GM21381 (cell line): ENCODE data around the gene CLPSL1.
"Not testable (repeated sequence)": the region's sequence is repeated elsewhere in the genome, so short reads cannot be mapped to it uniquely, and the experiment has no call there.

ENCODE experiments used
- ATAC-seq: cut with Tn5 transposase; IDR thresholded peaks from one replicate; pipeline ENCODE4 v1.9.1; 2021; ENCODE audit warnings: mild to moderate bottlenecking, moderate library complexity; ENCODE audit not compliant: unreplicated experiment

The CLPSL1 gene, protein sequence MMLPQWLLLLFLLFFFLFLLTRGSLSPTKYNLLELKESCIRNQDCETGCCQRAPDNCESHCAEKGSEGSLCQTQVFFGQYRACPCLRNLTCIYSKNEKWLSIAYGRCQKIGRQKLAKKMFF

GRCh38 chr6:35780719-35781118, at the start of gene CLPSL1:
Gene CLPSL1 (plus strand): TSS chr6:35781019. CDS start chr6:35781111, 92 bp downstream.
- ATAC-seq = no peak

DNA sequence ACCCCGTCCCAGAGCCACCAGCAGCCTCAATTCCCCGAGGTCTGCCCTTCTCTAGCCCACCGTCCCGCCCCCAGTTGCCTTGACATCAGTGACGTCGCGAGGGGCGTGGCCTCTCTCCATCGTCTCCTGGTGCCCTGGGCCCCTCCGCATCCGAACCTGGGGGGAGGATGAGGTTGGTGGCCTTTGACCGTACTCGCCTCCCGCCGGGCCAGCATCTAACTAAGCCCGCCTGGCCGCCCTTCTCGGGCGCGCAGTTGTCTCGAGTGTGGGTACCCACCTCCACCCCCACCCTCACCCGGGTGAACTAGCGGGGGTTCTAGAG, 49.4 kb upstream of the CLPSL1 start:
- ATAC-seq = peak; percentile 46

- ATAC-seq = peak; percentile 51
These were observed 48.9 kb upstream of the CLPSL1 start for GRCh38 chr6:35731736-35732532.

- ATAC-seq = no peak
These were observed 47.2 kb upstream of the CLPSL1 start for GRCh38 chr6:35733633-35734032.

DNA sequence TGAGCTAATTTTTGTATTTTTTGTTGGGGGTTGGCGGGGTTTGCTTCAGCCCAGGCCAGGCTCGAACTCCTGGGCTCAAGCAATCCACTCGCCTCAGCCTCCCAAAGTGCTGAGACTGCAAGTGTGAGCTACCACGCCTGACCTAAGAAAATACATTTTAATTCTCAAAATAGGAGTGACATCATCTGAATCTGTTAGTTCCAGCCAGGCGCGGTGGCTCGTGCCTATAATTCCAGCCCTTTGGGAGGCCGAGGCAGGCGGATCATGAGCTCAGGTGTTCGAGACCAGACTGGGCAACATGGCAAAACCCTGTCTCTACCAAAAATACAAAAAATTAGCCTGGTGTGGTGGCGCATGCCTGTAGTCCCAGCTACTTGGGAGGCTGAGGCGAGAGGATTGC, 46.5 kb upstream of the CLPSL1 start:
- not testable (repeated sequence) for ATAC-seq

- ATAC-seq = no peak
These were observed 45.4 kb upstream of the CLPSL1 start for GRCh38 chr6:35735452-35735851.

- ATAC-seq = no peak
These were observed 44.4 kb upstream of the CLPSL1 start for GRCh38 chr6:35736253-35736894.

GRCh38 chr6:35736982-35737412, 43.8 kb upstream of the CLPSL1 start, which contains the start of gene ARMC12:
Gene ARMC12 (plus strand): TSS chr6:35737032. CDS start chr6:35737109, 77 bp downstream.
- no peak for ATAC-seq

GRCh38 chr6:35737413-35738211, 43.2 kb upstream of the CLPSL1 start:
- ATAC-seq = no peak

DNA sequence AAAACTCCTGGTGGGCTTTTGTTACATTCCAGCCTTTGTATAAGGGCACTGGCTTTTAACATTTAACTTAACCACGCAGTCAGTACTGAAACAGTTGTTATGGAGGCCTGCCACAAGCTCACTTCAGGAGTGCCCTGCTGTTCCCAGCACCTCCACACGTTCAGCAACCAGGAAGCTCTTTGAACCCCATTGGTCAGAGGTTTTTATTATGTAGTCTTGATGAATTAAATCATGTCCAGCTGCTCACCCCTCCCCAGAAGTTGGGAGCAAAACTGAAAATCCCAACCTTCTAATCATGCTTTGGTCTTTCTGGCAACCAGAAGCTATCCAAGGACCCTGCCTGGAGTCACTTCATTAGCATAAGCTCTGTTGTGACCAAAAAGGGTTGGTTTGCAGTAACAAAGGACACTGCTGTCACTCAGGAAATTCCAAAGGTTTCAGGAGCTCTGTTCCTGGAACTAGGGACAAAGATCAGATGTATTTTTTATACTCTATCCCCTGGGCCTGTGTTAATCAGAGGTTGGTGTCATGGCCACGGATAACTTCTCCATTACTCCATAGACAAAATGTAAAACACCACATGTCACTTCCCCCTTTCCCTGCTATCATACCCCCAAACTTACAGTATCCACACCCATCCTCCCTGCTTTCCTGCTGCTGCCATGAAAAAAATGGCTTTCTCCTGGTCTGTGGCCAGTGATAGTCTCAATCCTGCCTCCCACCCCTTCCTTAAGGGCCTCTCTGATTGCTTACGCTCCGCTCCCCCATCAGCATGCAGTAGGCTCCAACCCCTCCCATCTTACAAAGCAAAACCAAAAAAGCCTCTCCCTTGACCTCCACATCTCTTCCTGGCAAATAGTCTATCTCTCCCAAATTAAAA, 40.9 kb upstream of the CLPSL1 start:
- ATAC-seq = no peak

- no peak for ATAC-seq
These were observed 38.0 kb upstream of the CLPSL1 start for GRCh38 chr6:35742842-35743241.

DNA sequence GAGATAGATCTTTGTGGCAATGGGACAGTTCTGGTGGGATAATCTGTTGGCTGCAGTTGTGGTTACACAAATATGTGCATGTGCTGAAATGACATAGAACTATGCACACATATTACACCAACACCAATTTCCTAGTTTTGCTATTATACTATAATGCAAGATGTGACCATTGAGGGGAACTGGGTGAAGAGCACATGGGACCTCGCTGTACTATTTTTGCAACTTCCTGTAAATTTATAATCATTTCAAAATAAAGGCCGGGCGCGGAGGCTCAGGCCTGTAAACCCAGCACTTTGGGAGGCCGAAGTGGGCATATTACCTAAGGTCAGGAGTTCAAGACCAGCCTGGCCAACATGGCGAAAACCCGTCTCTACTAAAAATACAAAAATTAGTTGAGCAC, 35.3 kb upstream of the CLPSL1 start:
- no peak for ATAC-seq

DNA sequence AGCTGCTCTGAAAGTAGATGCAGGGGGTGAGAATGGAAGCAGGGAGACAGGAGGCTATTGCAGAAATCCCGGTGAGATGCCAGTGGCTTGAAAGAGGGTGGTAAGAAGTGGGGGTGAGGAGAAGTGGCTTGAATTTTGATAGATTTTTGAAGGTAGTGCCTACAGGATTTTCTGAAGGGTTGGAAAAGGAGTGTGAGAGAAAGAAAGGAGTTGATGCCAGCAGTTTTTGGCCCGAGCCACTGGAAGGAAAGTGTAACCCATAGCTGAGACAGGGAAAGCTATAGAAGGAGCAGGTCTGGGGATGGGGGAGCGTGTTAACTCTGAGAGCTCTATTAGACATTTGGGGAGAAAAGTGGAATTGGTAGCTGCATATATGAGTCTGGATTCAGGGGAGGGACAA, 34.3 kb upstream of the CLPSL1 start:
- ATAC-seq = no peak

- ATAC-seq = no peak
These were observed 32.9 kb upstream of the CLPSL1 start for GRCh38 chr6:35747877-35748276.

DNA sequence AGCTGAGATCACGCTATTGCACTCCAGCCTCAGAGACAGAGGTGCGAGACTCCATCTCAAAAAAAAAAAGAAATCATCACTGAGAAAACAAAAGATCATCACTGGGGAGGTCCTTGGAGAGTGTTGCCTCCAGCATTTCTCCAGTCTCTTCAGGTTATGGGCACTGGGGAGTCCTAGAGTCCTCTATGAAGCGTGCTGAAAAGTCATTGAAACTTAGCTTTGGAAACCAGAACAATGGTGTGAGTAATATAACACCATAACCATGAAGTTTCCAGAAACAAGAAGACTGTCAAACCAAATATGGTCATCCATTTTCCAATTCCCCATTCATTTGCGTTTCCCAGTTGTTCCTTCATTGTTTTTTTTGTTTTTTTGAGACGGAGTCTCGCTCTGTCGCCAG, 30.3 kb upstream of the CLPSL1 start:
- no peak for ATAC-seq

DNA sequence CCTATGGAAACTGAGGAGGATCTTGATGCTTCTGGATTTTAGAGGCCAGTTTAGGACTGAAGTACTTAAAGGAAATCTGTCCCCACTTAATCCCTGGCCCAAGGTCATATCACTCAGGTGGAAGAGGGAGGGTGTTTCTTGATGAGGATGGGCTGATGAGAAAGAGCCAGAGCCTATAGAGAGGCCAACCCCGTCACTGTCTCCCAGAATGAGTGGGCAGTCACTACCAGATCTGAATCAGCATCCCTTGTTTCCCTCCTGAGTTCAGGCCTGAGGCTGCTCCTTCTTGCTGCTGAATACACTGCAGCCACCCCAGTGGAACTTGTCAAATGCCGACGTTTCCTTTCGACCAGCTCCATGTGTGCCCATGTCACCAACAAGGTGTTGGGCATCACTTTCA, 29.2 kb upstream of the CLPSL1 start:
- no peak for ATAC-seq

GRCh38 chr6:35752330-35752729, 28.5 kb upstream of the CLPSL1 start:
- no peak for ATAC-seq

- no peak for ATAC-seq
These were observed 26.2 kb upstream of the CLPSL1 start for GRCh38 chr6:35754452-35755277.

GRCh38 chr6:35755278-35755924, 25.4 kb upstream of the CLPSL1 start:
- no peak for ATAC-seq
